GM21447 (cell line): ENCODE results near the gene TOP1.

Experiments
- ATAC-seq: cut with Tn5 transposase; IDR thresholded peaks from one replicate; pipeline ENCODE4 v1.9.1; 2021; ENCODE audit not compliant: unreplicated experiment

The TOP1 gene

GRCh38 chr20:41165001-41165882, 136.6 kb downstream of the TOP1 start:
- no peak for ATAC-seq

- ATAC-seq: no peak
These were observed 137.8 kb downstream of the TOP1 start for GRCh38 chr20:41166201-41167117.

GRCh38 chr20:41167118-41167470, 138.5 kb downstream of the TOP1 start:
- ATAC-seq: no peak

GRCh38 chr20:41167481-41168253, 139.0 kb downstream of the TOP1 start:
- ATAC-seq: peak; percentile 67

GRCh38 chr20:41168281-41169161, 139.9 kb downstream of the TOP1 start:
- no peak for ATAC-seq

- ATAC-seq: no peak
These were observed 140.6 kb downstream of the TOP1 start for GRCh38 chr20:41169162-41169690.

GRCh38 chr20:41169791-41170351, 141.2 kb downstream of the TOP1 start:
- ATAC-seq: no peak

- ATAC-seq: no peak
These were observed 141.9 kb downstream of the TOP1 start for GRCh38 chr20:41170386-41171105.

GRCh38 chr20:41171736-41172295, 143.2 kb downstream of the TOP1 start:
- ATAC-seq: no peak

- no peak for ATAC-seq
These were observed 143.9 kb downstream of the TOP1 start for GRCh38 chr20:41172296-41173140.

GRCh38 chr20:41173161-41173721, 144.6 kb downstream of the TOP1 start:
- ATAC-seq: peak; percentile 59

- ATAC-seq: no peak
These were observed 145.2 kb downstream of the TOP1 start for GRCh38 chr20:41173791-41174341.
